GM18907 (cell line): Measurements from ENCODE around the gene AKAP13.
"Not testable (repeated sequence)": the region's sequence is repeated elsewhere in the genome, so short reads cannot be mapped to it uniquely, and the experiment has no call there.

Source experiments
- ATAC-seq: cut with Tn5 transposase; IDR thresholded peaks from one replicate; pipeline ENCODE4 v1.9.1; 2021; ENCODE audit warnings: mild to moderate bottlenecking, moderate library complexity; ENCODE audit not compliant: unreplicated experiment

The AKAP13 gene

GRCh38 chr15:85795337-85796305, 415.2 kb downstream of the AKAP13 start:
- ATAC-seq = no peak

- not testable (repeated sequence) for ATAC-seq
Measured at GRCh38 chr15:85796371-85796770, 416.0 kb downstream of the AKAP13 start.
